Measurements from ENCODE around the gene TEX11.

DNA sequence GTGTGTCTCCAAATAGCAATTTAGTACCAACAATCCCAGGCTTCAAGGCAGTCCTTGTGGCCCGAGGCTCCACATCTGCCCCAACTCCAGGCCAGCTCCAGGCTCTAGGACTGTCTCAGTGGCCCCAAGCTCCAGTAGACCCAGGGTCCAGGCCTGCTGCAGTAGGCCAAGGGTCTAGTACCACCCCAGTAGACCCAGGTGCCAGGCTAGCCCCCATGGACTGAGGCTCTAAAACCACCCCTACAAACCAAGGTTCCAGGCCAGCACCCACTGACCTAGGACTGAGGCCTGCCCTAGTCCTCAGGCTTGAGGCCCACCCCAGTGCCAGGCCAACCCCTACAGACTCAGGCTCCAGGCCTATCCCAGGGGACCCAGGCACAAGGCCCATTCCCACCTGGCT is 272.3 kb downstream of the TEX11 start:
- no peak for TF ChIP-seq CTCF (IDR thresholded peaks at IDR 0.05)
- no peak for TF ChIP-seq POLR2A (IDR thresholded peaks at IDR 0.05)
- no peak for TF ChIP-seq POLR2AphosphoS5 (IDR thresholded peaks at IDR 0.05)
